ENCODE data around the gene ULK3.
A peak's percentile ranks its signal among the peaks of the same experiment; 100 is the strongest.

The ULK3 gene

GRCh38 chr15:74821091-74821789 lies 21.7 kb downstream of the ULK3 start:
- no peak for DNase-seq

- DNase-seq, result no peak
Observed at GRCh38 chr15:74820056-74820455, 22.9 kb downstream of the ULK3 start.

DNA sequence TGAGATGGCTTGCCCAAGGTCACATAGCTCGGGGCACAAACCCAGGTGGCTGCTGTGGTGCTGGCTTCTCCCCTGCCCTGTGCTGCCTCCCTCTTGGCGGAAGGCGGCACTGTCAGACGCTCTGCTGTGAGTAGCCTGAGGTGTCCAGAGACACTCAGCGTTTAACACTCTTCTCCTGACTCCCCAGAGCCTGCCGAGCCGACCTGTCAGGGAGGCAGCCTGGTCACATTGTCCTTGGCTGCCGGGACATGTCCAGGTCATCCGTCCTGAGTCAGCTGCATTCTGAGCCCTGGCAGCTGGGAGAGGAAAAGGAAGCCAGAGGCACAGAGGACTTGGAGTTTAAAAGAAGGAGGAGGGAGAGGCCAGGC lies 25.6 kb downstream of the ULK3 start:
- no peak for DNase-seq

DNA sequence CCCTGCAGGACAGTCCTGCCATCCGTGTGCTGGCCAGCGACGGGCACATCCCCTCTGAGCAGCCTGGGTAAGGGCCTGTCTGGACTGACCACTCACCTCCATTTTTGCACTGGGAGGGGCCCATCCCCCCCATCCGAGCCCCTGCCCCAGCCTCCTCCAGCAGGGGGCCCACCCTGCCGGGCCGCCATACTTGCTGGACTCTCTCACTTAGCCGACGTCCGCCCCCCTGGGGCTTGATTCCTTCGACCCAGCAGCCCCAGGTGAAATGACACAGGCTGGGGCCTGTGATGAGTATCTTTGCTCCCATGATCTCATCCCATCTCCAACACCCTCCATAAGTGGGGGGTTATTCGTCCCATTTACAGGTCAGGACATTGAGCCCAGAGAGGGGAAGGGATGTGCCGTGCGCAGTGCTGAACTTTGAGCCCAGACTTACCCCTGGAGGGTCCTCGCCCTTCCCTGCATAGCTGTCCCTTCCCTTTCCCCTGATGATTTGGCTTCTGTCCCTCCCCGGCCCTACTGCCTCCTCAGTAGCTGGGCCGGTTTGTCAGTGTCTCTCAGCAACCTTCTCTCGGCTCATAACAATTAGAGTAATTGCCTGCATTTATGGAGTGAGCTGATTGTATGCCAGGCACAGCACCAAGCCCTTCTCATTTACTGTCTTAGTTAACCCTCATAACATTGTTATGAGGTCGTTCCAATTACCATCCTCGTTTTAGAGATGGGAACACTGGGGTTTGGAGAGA lies 26.2 kb downstream of the ULK3 start:
- DNase-seq, result no peak

GRCh38 chr15:74815961-74816360 lies 27.0 kb downstream of the ULK3 start:
- DNase-seq, result no peak

DNA sequence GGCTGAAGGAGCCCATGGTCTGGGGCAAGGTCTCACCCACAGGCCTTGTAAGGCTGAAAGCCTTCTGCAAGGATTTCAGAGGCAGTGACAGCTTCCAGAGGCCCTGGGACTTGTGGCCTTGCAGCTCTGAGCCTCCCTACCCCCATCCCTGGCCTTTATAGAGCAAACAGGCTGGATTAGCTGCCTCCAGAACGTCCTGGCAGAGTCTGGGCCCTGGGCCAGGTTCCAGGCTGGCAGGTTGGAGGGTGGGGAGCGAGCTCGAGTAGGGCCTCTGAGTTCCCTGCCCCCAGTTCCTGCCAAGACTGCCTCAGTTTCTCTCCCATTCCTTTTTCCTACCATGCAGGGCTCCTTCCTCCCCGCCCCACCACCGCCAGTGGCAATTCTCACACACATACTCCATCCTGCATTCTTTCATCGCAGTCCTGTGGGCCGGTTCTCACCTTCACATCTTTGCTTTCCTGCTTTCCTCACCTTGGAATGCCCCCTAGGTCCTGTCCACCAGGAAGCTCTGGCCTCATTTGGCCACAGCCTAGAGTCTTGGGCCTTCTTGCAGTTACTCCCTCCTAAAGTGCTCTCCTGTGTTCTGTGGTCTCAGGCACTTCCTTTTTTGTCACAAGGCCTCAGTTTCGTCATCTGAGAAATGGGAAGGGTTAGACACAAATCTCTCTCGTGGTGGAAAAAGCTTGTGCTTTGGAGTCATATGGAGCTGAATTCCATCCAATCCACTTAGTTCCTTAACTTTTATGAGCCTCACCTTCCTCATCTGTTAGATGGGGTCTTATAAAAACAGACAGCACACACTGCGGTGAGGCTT lies 27.6 kb downstream of the ULK3 start:
- DNase-seq, result no peak

GRCh38 chr15:74812533-74812932 lies 30.4 kb downstream of the ULK3 start, which contains the start of gene LMAN1L:
Gene LMAN1L, plus strand, starts transcription at chr15:74812835. Its CDS starts 20 bp downstream, at chr15:74812855.
- DNase-seq, result no peak

GRCh38 chr15:74809956-74810355 lies 33.0 kb downstream of the ULK3 start:
- DNase-seq, result no peak

GRCh38 chr15:74809242-74809641 lies 33.7 kb downstream of the ULK3 start:
- no peak for DNase-seq

DNA sequence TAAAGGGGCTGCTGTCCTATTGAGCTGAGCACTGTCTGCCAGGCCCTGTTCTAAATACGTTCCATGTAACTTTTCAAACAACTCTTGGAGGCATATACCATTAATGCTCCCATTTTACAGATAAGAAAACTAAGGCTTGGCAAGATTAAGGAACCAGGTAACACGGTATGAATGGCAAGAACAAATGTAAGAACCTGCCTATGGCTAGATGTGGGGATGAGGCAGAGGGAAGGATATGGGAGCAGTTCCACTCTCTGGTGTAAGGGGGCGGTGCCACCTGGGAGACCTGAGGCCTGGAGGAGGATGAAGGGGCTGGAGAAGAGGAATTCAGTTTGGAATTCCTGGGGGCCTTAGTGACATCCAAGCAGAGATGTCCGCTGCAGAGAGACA lies 34.1 kb downstream of the ULK3 start:
- no peak for DNase-seq

GRCh38 chr15:74808078-74808839 lies 34.7 kb downstream of the ULK3 start:
- DNase-seq, result no peak

DNA sequence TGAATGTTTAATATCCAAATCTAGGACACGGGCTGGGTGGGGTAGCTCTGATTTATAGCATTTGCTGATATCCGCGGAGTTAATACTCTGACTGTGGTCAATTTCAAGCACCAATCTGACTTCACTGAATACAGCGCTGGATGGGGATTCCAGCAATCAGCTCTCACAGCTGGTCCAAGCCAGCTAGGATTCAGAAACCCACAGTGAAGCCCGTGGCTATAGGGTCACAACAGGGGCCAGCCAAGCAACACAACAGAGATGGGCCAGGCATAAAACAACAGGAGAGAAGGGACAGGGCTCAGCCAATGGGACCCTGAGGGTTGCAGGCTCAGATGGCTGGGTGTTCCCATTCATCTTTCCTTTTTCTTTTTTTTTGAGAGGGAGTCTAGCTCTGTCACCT lies 35.7 kb downstream of the ULK3 start:
- no peak for DNase-seq

DNA sequence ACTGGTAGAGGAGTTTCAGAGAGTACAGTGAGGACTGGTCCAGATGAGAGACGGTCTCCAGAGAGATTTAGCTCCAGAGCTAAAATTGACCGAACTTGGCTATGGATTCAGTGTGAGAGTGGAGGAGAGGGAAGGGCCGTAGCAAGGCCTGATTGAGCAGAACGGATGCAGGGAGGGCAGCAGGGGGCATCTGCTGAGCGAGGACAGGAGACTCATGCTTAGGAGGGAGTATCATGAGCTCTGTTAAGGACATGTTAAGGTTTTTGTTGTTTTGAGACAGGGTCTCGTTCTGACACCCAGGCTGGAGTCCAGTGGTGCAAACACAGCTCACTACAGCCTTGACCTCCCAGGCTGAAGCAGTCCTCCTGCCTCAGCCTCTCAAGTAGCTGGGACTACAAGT lies 38.0 kb downstream of the ULK3 start:
- no peak for DNase-seq

GRCh38 chr15:74802862-74803447 lies 40.0 kb downstream of the ULK3 start:
- no peak for DNase-seq

DNA sequence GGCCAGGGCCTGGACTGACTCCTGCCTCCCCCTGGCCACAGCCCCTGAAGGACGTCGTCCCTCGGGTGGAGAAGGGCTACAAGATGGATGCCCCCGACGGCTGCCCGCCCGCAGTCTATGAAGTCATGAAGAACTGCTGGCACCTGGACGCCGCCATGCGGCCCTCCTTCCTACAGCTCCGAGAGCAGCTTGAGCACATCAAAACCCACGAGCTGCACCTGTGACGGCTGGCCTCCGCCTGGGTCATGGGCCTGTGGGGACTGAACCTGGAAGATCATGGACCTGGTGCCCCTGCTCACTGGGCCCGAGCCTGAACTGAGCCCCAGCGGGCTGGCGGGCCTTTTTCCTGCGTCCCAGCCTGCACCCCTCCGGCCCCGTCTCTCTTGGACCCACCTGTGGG lies 40.7 kb downstream of the ULK3 start:
- DNase-seq, result no peak

- DNase-seq, result no peak
Observed at GRCh38 chr15:74801311-74801997, 41.5 kb downstream of the ULK3 start.

DNA sequence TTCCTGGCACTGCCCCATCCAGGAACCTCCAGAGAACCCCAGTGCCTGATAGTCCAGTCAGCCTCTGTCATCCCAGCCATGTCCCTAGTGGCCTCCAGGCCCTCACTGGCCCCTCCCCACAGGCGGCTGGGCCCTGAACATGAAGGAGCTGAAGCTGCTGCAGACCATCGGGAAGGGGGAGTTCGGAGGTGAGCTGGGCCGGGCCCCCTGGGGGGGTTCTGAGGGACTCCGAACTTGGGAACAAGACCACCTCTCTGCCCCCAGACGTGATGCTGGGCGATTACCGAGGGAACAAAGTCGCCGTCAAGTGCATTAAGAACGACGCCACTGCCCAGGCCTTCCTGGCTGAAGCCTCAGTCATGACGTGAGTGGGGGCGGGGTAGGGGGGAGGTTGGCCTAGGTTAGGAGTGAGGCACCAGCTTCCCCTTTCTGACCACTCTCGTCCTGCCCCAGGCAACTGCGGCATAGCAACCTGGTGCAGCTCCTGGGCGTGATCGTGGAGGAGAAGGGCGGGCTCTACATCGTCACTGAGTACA lies 42.3 kb downstream of the ULK3 start:
- DNase-seq, result no peak

DNA sequence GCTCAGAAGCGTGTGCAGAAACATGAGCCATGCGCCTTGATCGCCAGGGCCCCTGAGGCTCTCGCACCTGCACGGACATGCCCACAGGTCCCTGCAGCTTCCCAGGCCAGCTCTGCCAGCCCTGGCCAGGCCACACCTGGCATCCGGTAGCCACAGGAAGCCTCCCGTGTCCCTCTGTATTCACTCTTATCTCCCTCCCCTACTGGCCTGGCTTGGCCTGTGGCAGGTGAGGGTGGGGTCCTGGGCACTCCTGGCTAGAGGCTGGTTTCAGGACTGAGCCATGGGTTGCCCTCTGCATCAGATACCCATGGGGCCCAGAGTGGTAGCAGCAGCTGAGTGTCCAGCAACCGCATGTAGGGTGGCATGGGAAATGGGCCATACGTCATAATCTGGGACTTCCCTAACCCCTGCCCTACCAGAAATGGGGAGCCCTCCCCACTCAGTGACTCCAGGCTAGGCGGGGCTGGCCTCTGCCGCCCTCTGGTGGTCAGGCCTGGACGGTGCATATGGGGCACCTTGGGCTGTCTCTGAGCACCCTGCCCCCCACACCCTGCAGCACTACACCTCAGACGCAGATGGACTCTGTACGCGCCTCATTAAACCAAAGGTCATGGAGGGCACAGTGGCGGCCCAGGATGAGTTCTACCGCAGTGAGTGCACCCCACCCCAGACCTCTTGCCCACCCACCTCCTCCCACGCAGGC lies 42.9 kb downstream of the ULK3 start:
- DNase-seq, result peak; percentile 95

- DNase-seq, result no peak
Observed at GRCh38 chr15:74799255-74799855, 43.6 kb downstream of the ULK3 start.
